HG02642 (cell line): Measurements from ENCODE around the gene GPS1.

Source experiments
- ATAC-seq: cut with Tn5 transposase; IDR thresholded peaks from one replicate; pipeline ENCODE4 v1.9.1; 2021; ENCODE audit warnings: mild to moderate bottlenecking; ENCODE audit not compliant: unreplicated experiment, poor library complexity

Gene GPS1

DNA sequence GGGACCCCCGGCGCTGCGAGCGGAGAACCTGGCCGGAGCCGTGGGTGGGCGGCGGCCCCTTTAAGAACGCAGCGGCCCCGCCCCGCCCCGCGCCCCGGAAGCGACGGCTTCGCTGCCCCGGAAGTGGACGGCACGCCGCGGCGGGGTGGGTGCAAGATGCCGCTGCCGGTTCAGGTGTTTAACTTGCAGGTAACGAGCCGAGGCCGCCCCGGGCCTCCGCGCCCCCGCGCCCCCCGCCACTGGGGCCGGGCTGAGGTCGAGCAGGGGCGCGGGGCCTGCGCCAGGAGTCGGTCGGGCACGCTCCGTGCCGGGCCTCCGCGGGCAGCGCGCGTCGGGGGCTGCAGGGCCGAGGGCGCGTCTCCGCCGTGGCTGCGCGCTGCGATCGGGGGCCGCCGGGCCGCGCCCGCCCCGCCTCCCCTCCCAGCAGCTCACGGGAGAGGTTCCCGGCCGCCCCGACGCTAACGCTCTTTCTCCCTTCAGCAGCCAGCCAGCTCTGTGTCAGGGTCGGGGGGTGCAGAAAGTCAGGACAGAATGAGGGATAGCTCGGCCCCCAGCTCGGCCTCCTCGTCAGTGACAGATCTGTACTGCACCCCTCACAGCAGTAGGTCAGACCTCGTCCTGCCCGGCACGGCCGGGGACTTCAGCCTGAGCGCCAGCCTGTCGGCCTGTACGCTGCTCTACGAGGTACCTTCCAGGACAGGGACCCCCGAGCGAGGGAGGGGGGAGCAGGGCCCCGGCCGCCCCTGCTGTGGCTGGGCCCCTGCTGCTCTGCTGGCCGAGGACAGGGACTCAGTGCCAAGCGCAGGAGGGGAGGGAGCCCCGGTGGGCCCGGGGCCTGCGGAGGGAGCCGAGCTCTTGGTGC lies at the start of gene GPS1, which contains the start of gene RFNG:
Gene GPS1, plus strand, starts transcription at position 123 of the 862 bp plus-strand sequence. Its CDS starts 34 bp downstream, at position 157.
Gene RFNG, minus strand, starts transcription at position 36 of the 862 bp plus-strand sequence. CDS start 45 bp downstream, outside the sequence.
- ATAC-seq: peak; percentile 65

DNA sequence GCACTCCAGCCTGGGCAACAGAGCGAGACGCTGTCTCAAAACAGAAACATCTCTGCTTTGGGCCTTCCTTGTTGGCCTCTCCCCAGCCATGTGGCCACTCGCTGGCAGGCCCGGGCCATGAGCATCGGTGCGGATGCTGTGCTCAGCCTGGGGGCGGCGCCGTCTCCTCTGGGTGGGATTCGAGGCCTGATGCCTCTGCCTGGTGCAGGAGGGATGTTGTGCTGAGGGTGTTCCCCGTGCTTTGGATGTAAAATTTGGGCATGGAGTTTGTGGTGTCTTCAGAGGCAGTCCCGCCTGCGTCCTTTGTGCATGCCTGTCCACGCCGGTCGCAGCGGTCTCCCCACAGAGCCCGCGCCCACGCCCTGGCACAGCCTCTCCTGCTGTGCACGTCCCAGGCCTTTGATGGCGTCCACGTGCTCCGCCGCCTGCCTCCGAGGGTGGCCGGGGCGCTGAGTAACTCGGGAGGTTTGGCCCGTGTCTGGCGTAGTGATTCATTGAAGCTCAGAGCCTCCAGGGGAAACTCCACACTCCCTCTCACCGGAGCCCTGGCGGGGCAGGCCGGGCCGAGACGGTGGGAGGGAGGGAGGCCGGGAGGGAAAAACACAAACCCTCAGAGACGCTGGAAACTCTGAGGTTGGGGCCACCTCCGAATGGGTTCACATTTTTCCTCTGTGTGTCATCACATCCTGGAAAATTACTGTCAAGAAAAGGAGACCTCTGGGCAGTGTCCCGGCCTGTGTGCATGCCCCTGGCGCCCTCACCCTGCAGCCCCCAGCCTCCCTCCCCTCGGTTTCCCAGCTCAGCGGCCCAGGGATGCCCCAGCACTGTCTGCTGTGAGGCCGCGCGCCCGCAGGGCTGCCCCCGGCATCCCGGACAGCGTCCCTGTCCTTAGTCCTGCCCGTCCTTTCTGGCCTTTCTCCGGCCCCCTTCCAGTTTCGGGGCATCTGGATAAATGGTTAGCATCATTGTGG lies 48.0 kb upstream of the GPS1 start:
- ATAC-seq: no peak

DNA sequence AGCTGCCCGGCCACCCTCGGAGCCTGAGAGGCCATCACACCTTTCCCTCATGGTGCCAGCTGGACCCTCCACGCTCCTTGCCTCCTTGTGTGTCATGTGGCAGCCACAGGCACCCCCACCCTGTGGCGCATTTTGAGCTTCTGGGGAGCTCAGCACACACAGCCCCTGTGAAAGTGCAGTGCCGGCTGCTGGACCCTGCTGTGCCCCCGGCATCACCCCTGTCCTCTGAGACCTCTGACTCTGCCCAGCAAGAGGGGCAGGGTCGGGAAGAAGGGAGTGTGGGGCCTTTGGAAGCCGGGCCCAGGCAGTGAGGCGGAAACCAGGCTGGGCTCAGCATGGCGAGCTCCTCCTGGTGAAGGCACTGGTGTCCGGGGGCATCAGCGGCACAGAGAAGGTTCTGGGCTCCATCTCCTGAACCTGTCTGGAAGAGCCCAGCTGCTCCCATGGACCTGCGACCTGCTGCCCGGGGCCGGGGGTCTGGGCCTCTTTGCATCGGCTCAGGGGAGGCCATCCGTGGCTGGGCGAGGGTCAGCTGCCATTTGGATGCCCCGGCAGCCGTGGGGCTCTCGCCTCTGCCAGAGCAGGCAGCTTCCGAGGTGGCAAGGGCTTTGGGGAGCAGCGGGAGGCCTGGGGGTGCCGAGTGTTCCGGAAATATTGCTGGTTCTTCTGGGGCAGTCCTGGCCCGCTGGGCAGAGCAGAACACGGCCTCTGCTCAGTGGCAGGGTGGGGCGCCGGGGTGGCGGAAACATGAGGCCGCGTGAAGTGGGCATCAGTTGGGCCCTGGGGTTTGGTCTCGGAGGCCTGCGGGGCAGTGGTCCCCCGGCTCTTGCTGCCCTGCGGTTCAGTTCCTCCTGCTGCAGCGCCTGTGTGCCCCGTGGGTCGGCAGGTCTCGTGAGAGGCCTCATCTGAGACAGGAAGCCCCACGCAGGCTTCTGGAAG lies 46.9 kb upstream of the GPS1 start:
- ATAC-seq: no peak

DNA sequence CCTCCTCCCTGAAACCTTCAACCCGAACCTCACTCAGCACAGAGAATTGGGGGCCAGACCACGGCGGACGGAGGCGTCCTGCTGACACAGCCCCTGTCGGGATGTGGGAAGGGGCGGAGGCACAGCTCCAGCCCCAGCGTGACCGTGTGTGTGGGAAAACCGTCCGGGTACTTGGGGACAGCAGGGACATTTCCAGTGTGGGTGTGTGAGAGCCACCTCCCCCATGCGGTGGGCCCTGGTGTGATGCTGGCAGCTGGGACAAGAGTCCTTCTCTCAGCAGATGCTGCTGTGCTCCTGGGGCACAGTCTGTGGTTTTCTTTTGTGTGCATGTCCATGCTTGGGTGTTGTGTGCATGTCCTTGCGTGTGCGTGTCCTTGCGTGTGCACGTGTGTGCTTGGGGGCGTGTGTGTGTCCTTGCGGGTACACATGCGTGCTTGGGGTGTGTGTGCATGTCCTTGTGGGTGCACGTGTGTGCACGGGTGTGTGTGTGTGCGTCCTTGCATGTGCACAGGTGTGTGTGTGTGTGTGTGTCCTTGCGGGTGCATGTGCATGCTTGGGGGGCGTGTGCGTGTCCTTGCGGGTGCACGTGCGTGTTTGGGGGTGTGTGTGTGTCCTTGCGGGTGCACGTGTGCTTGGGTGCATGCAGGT lies 45.9 kb upstream of the GPS1 start:
- ATAC-seq: no peak

DNA sequence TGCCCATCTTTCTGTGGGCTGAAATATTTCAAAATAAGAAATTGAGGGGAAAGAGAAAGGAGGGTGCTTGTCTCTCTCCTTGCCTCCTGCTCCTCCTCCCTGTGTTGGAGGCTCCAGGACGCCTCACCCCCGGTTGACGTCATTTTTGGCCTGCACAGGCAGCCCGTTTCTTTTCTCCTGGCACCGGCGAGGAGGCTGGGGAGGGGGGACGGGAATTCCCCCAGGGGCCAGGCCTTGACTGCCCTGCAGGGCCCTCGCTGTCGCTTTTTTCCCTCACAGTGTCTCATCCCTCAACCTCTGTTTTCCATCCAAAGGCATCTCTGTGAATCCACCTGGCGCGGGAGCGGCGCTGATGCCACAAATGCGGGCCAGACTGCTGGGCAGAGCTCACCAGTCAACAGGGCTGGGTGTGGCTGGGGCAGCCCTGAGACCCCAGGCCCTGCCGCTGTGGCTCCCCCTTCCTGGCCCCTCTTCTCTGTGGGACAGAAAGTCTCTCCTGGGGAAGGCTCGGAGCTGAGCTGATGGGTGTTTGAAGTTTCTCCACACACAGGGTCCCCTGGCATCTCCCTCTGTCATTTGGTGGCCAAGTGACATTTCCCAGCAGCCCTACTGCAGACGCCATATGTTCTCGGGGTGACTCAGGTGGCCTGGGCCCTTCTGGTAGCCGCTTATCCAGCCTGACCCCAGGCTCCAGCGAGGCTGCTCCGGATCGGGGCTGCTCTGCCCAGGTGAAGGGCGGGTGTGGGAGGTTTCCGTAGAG lies 45.0 kb upstream of the GPS1 start:
- no peak for ATAC-seq

DNA sequence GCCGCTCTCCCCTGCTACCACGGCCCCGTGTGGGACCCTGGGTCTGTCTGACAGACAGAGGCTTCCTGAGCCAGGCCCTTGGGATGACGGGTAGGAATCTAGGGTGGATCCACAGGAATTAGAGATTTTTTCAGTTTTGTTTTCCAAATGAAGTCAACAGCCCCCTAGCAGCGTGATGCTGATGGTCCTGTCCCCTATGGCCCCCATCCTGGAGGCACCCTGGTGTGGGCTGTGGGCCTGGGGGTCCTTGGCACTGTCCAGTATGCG lies 44.5 kb upstream of the GPS1 start:
- ATAC-seq: no peak

DNA sequence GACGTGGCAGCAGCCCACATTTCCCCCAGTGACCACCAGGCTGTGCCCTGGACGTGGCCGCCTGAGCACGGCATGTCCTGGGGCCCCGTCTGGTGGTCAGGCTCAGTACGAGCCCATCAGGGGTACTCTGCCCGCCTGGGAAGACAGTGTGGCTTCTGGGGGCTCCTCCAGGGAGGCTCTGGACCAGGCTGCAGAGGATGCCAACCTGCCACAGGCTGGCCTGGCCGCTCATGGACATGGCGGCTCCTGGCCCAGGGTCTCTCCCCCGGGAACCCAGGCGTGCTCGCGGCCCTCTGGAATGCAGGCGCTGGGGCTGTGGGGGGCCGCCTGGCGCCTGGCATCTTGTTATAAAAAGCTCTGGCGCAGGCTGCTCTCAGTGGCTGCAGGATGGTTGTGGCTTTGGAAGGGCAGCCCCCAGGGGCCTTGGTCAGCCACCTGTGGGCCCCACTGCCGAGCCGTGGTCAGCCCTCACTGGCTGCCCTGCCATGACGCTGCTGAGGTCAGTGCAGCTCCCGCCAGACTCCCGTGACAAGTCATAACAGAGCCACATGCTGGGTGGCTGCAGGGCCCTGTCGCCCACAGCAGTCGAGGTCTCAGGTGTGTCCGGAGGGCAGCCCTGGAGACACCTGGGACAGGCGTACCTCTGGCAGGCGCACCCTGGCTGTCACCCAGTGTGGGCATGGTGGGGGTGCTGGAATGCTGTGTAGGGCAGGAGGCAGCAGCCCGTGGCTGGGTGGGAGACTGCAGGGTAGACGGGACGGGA lies 44.0 kb upstream of the GPS1 start:
- ATAC-seq: no peak

DNA sequence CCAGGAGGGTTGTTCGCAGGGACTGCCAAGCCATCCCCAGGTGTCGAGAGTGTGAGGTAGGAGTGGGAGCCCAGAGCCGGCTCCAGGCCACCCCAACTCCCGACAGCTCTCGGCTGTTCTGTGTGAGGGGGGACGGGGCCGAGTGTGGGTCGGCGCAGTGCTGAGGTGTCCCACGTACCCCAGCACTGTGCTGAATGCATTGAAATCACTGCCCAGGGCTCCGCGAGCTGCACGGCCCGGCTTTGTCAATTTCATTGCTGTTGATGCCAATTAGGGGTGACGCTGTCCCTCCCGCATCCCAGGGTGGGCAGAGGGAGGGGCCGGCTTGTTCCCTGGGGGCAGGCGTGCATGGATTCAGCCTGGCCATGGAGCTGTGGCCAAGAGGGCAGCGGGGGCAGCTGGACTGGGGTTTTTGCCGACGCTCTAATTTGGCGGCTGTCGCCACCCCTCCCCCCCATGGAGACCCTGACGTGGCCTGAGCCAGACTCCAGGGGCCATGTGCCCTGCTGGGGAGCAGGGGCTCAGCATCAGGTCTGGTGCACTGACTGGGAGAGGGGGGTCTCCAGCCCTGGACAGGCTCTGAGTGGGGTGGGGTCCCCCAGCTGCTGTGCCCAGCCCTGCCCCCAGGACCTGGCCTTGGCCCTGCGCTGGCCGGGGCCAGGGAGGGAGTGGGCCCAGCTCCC lies 43.3 kb upstream of the GPS1 start:
- ATAC-seq: no peak

DNA sequence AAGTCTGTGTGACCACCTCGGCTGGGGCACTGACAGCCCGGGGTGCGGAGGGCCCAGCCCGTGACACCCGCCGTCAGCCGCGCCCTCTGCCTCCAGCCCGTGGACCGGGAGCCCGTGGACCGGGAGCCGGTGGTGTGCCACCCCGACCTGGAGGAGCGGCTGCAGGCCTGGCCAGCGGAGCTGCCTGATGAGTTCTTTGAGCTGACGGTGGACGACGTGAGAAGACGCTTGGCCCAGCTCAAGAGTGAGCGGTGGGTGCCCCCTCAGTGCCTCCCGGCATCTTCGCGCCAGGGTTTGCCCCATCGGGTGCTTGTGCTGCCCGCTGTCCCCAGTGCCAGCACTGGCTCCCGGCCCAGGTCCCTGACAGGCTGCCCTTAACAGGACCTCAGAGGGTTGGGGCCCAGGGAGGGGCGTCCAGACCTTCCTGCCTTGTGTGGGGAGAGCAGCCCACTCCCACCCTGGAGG lies 42.7 kb upstream of the GPS1 start:
- ATAC-seq: no peak

DNA sequence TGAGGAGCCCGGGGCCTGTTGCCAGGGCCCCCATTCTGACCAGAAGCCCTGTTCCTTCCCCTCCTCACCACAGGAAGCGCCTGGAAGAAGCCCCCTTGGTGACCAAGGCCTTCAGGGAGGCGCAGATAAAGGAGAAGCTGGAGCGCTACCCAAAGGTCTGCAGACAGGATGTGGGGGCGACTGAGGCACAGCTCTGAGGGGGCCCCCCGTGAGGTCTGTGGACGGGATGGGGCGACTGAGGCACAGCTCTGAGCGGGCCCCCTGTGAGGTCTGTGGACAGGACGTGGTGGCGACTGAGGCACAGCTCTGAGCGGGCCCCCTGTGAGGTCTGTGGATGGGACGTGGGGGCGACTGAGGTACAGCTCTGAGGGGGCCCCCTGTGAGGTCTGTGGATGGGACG lies 42.3 kb upstream of the GPS1 start:
- no peak for ATAC-seq

DNA sequence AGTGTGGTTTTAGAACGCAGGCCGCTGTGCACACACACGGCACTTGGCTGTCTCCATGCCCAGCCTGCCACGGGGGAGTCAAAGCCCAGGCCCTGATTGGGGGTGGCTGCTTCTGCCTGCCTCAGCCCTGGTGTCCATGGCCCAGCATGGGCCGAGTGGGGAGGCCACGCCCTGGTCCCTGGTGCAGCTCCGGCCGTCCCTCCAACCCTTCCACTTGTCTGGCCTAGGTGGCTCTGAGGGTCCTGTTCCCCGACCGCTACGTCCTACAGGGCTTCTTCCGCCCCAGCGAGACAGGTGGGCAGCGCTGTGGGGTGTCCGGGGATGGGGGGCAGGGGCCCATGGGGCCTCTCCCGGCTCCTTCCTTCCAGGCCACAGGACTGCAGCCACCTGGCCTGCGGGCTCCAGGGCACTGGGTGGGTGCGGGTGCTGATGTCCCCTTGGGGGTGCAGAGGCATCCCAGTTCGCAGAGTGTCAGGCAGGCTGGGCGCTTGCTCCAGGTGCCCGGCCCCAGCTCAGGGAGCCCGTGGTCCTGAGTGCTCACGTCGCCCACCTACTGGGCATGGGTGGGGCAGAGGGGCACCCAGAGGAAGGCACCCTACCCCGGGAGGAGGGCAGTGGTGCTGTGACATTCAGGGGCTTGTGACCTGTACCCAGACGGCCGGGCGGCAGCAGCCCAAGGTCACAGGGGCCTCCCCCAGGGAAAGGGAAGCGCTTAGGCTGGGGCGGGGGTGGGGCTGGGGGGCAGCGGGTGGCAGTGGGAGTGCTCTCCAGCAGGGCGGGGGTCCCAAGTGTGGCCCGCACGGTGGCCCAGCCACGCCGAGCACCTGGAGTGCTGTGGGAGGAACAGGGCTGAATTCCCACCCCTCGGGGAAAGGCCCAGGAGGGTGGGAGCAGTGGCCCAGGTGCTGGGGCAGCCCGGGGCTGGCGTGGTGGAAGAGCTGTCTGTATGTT lies 40.8 kb upstream of the GPS1 start:
- no peak for ATAC-seq

DNA sequence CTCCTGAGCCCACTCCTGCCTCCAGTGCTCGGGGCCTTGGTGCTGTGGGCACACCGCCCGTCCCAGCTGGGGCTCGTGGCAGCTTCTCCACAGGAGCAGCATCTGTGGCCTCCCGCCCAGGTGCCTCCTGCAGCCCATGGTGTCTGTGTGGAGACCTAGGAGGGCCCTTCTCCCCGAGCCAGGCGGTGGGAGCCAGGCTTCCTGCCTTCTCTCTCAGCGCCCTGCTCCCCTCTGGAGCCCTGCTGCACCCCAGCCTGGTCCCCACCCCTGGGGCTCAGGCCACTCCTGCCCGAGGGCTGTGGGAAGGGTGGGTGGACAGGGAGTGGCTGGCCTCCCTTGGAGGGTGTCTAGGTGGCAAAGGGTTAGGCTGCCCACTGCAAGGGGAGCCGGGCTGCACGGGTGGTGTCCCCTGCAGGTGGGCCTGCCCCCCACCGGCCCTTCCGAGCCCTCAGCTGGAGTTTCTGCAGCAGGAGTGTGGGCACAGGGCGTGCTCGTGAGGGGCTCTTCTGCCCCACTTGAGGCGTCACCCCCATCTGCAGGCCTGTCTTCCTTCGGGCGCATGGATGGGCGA lies 40.0 kb upstream of the GPS1 start:
- no peak for ATAC-seq

DNA sequence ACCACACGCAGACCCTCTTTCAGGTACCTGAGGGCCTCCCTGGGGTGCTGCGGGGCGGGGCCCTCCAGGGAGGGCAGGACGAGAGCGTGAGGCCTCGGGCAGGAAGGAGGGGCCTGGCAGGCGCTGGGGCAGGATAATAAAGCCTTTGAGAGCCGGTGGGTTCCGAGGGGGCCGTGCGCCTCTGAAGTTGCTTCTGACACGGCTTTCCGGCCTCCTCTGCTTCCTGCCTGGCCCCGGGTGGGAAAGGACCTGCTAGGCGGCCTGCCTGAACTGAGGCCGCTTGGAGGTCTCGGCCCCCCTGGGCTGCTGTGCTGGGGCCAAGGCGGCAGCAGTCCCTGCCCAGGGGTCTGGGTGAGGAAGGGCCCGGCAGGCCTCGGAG lies 39.4 kb upstream of the GPS1 start:
- no peak for ATAC-seq

DNA sequence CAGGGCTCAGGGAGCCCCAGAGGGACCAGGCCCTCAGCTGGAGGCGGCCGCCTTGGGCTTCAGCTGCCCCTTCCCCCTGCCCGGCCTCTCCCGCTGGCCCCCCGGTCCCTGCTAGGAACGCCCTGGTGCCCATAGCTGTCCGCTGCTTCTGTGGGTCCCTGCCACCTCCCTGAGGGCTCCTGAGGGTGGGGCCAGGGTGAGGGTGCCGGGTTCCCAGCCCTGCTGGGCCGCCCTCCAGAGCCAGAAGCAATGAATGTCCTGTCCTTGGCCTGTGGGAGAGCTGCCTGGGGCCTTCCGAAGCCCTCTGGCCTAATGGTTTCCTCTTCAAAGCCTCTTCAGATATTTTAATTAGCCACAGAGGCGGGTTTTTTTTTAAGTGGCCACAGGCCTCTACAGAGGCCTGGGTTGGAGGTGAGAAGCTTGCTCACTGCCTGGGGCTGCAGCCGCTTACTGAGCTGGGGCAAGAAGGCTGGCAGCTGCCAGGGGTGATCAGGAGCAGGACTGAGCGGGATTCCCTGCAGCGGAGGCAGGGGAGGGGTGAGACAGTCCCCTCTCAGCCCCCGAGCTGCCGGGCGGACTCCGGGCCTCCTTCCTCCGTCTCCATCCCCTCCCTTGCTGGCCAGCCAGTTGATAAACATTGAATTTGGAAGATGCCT lies 38.9 kb upstream of the GPS1 start:
- ATAC-seq: no peak

DNA sequence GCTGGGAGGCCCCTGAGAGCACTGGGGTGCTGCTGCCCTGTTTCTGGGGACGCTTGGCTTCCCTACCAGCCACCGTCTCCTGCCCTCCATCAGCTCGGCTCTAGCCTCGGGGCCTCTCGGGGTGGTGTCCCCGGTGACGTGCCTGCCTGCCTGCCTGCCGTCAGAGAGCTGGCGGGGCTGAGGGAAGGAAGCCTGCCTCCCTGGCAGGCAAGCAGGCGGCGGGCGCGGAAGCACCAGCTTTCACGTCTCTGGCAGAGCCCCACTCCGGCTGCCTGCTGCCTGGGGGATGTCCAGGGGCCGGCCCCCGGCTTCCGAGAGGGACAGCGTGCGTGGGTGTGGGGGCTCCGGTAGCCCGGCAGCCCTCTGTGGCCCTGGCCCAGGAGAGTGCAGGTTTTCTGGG lies 38.4 kb upstream of the GPS1 start:
- no peak for ATAC-seq
